GM12878 (cell line): ENCODE data around the gene NLRP5. TPM values are rescaled to one million over a fixed set of nuclear protein-coding genes. Genes with fewer than 3 reads are reported as not detected.

ENCODE experiments used
- ATAC-seq: fragments of 200-7000 bp; cut with Tn5 transposase; 3 replicates; pipeline ENCODE4 v1.9.1; 2020; ENCODE audit warnings: mild to moderate bottlenecking, moderate library complexity
- BruUV-seq: library from RNA; stranded (reverse); fragments of 400-500 nt; replicated peaks from 2 replicates; lab custom pipeline; 2021; lab: Mats Ljungman, UMichigan
- CTCF ChIA-PET: fragments of 300-600 bp; sonication (Branson Sonifier 250); formaldehyde crosslinking; extraction: SDS; loops from one replicate; lab custom pipeline; 2021; ENCODE audit warnings: inconsistent platforms; lab: Yijun Ruan, JAX
- POLR2A ChIA-PET: fragments of 350-600 bp; formaldehyde crosslinking; extraction: SDS; loops from one replicate; lab custom pipeline; 2021; ENCODE audit warnings: inconsistent platforms; lab: Charles Lee
- RAD21 ChIA-PET: fragments of 300-600 bp; sonication (Branson Sonifier 250); formaldehyde crosslinking; loops from one replicate; lab custom pipeline; 2023; ENCODE audit warnings: antibody characterized with exemption; ENCODE audit not compliant: unreplicated experiment; lab: Charles Lee
- SMC1A ChIA-PET: fragments of 300-600 bp; sonication (Branson Sonifier 250); formaldehyde crosslinking; loops from one replicate; lab custom pipeline; 2023; ENCODE audit not compliant: unreplicated experiment, uncharacterized antibody; lab: Charles Lee
- DNase-seq: peaks from one replicate; pipeline ENCODE4 v3.0.0-alpha.2; 2011; ENCODE audit warnings: low read depth, low spot score
- FAIRE-seq: peaks from 3 replicates; lab custom pipeline; 2011; peaks lifted over from hg19 to GRCh38; lab: Jason Lieb, UNC
- H2AFZ ChIP-seq: 2 replicates; pipeline ENCODE4 v1.6.0; 2011; ENCODE audit warnings: low read depth, low read length, control low read depth; ENCODE audit not compliant: control insufficient read depth
- H3K27ac ChIP-seq: 2 replicates; pipeline ENCODE4 v1.5.1; 2011; ENCODE audit warnings: control low read depth; ENCODE audit not compliant: control insufficient read depth, insufficient read depth
- H3K27me3 ChIP-seq, 2 experiments: replicated peaks in 1 of 2; 2 replicates each; pipeline versions ENCODE4 v1.6.0 to v1.6.1; 2011; ENCODE audit warnings: low read length in 1 of 2; ENCODE audit not compliant: control insufficient read depth in 2 of 2, insufficient read depth in 2 of 2
- H3K36me3 ChIP-seq, 2 experiments: 2 replicates each; pipeline ENCODE4 v1.5.1; 2011; ENCODE audit warnings: low read length in 1 of 2; ENCODE audit not compliant: control insufficient read depth in 2 of 2, insufficient read depth in 2 of 2
- H3K4me1 ChIP-seq: 2 replicates; pipeline ENCODE4 v1.6.1; 2011; ENCODE audit warnings: mild to moderate bottlenecking, low read length, moderate library complexity, mixed read lengths; ENCODE audit not compliant: control insufficient read depth, insufficient read depth
- H3K4me2 ChIP-seq: 2 replicates; pipeline ENCODE4 v1.6.0; 2011; ENCODE audit warnings: control low read depth; ENCODE audit not compliant: control insufficient read depth, insufficient read depth
- H3K4me3 ChIP-seq: fragments of 200-600 bp; sonication (generic); 2 replicates; pipeline ENCODE4 v1.5.1; 2016
- H3K79me2 ChIP-seq: 2 replicates; pipeline ENCODE4 v1.6.0; 2011; ENCODE audit warnings: low read length; ENCODE audit not compliant: control insufficient read depth, insufficient read depth
- H3K9ac ChIP-seq: 2 replicates; pipeline ENCODE4 v1.8.0; 2011; ENCODE audit warnings: low read length, control low read depth, mixed read lengths; ENCODE audit not compliant: control insufficient read depth, insufficient read depth
- H3K9me3 ChIP-seq: replicated peaks from 3 replicates; pipeline ENCODE4 v1.5.1; 2011; ENCODE audit warnings: mild to moderate bottlenecking, low read length; ENCODE audit not compliant: control insufficient read depth, insufficient read depth
- H4K20me1 ChIP-seq: 2 replicates; pipeline ENCODE4 v1.6.0; 2011; ENCODE audit not compliant: control insufficient read depth, insufficient read depth
- BHLHE40 ChIP-seq, 2 experiments: fragments of 450-650 bp in 1 of 2; IDR thresholded peaks; 2 replicates each; pipeline ENCODE4 v1.6.1; 2011 to 2017; ENCODE audit warnings: low read depth in 2 of 2, borderline replicate concordance in 1 of 2, improper control_type of control experiment in 1 of 2, low read length in 1 of 2, mild to moderate bottlenecking in 1 of 2
- CHD4 ChIP-seq: fragments of 200-600 bp; sonication (generic); IDR thresholded peaks from 2 replicates; pipeline ENCODE4 v1.6.1; 2016; ENCODE audit warnings: mild to moderate bottlenecking
- ESRRA ChIP-seq: IDR thresholded peaks from 2 replicates; pipeline ENCODE4 v1.6.1; 2012; ENCODE audit warnings: mild to moderate bottlenecking, low read length, improper control_type of control experiment
- FOXM1 ChIP-seq: IDR thresholded peaks from 2 replicates; pipeline ENCODE4 v1.6.1; 2012; ENCODE audit warnings: low read depth, mild to moderate bottlenecking, inconsistent platforms, low read length, moderate library complexity
- NR2F1 ChIP-seq: fragments of 450-650 bp; conservative IDR thresholded peaks from 2 replicates; pipeline ENCODE4 v1.6.1; 2017; ENCODE audit warnings: mild to moderate bottlenecking
- SIN3A ChIP-seq: IDR thresholded peaks from 2 replicates; pipeline ENCODE4 v1.6.1; 2012; ENCODE audit warnings: low read depth, low read length, improper control_type of control experiment
- SREBF1 ChIP-seq: IDR thresholded peaks from 2 replicates; pipeline ENCODE4 v1.6.1; 2012; ENCODE audit warnings: mild to moderate bottlenecking, low read length
- ZNF622 ChIP-seq: fragments of 450-650 bp; IDR thresholded peaks from 2 replicates; pipeline ENCODE4 v1.6.1; 2017; ENCODE audit warnings: mild to moderate bottlenecking, inconsistent platforms
- ZZZ3 ChIP-seq: IDR thresholded peaks from 2 replicates; pipeline ENCODE4 v1.6.1; 2011; ENCODE audit warnings: low read depth; ENCODE audit not compliant: control insufficient read depth, insufficient read length
- WGBS: methylation state at CpG from one replicate; pipeline ENCODE4 v1.1.6; 2016; ENCODE audit warnings: low lambda C conversion rate; ENCODE audit not compliant: insufficient replicate concordance, insufficient coverage; ENCODE audit errors: missing lambda C conversion rate; 5-methylcytosine and 5-hydroxymethylcytosine counted together
- in situ Hi-C: fragments of 300-500 bp; cut with MboI; formaldehyde crosslinking; loops from 9 replicates; pipeline ENCODE4 v1.14.3; 2018; ENCODE audit warnings: mixed read lengths
- intact Hi-C: fragments of 100-400 bp; cut with micrococcal nuclease; formaldehyde crosslinking; loops from one replicate; pipeline ENCODE4 v1.14.2; 2022; ENCODE audit not compliant: unreplicated experiment
- polyA plus RNA-seq, 11 experiments: library from polyadenylated mRNA; depleted of rRNA in 4 of 11; unstranded in 6 of 11; stranded (reverse) in 5 of 11; fragments of >200 nt; fragmentation: Nextera tagmentation in 4 of 11; fragmentation: Illumina TruSeq in 1 of 11; extraction: Ambion mirVana in 4 of 11; extraction: Trizol in 1 of 11; gene quantifications; 1 replicate in 1 of 11; 2 replicates in 10 of 11; pipeline versions ENCODE4 v1.2.1 to v1.2.3, GENCODE V29; 2011 to 2016; ENCODE audit warnings: inconsistent platforms in 2 of 11, missing spikeins in 2 of 11, low read depth in 1 of 11
- total RNA-seq, 4 experiments: library from RNA; depleted of rRNA in 3 of 4; stranded (reverse); fragments of >200 nt in 3 of 4; fragmentation: Illumina TruSeq in 1 of 4; extraction: Trizol in 1 of 4; gene quantifications; 2 replicates each; pipeline versions ENCODE4 v1.2.1 to v1.2.3, GENCODE V29; 2013 to 2021
- TF ChIP-seq, protein P1 (sequence below): fragments of 450-650 bp; IDR thresholded peaks from 2 replicates; pipeline ENCODE4 v1.6.1; 2017; ENCODE audit warnings: mild to moderate bottlenecking

Gene NLRP5
- total and polyA plus RNA-seq, 10 of the 15 experiments (the other 5 are each of a cell fraction or from before 2014, with no cell fraction given): 0.01 TPM; not detected in 9

DNA sequence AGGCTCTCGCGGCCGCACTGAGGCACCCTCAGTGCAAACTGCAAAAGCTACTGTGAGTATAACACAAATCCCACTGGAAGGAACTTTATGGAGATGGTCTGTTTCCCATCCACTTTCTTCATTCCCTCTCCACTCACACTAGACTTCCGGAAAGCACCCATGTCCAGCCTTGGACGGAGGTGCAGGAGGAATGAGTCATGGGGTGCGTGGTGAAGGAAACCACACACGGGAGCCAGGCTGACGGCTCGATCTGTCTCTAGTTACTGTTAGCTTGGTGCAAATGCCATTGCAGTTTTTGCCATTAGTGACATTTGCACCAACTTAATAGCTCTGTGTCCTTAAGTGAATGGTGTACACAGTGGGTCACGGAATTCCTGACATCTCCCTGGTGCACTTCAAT, 24.4 kb upstream of the NLRP5 start (continued):
- TF ChIP-seq ESRRA (no peak), BHLHE40 (IDR thresholded peaks at IDR 0.05; ENCODE audit: borderline replicate concordance in 1 of 2, low read depth in 2 of 2, low read length in 1 of 2) (no peak), ZZZ3 (no peak), FOXM1 (no peak), SREBF1 (no peak), CHD4 (no peak), SIN3A (no peak)
- TF ChIP-seq, all 136 proteins: peak for 0

DNA sequence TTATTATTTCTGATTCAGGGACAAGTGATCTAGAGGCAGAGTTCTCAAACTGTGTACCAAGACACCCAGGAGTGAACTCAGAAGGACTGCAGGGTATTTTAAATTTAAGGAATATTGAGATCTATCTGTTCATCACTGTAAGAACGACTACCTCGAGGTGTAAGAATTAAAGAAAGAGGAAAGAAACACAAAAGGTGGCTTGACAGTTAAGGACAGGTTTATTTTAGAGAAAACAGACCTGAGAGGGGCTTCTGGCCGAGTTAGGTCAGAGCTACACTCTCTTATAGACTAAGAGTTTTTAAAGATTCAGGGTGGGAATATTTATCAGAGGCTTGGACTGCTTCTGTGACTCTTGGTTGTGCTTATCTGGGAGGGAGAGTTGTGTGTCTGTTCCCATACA, 12.6 kb upstream of the NLRP5 start:
- ChIA-PET POLR2A (no interaction called here), SMC1A (no interaction called here), RAD21 (no interaction called here), CTCF (interaction anchor here (0.8 kb wide), 1 partner anchor 97 kb away, joined by 3 read pairs; no protein-coding TSS in a partner anchor)
- Histone ChIP-seq H3K4me1 (no peaks in the 10 kb centered on the region), H3K27ac (no peak overlapping the region), H3K79me2 (no peaks in the 10 kb centered on the region), H3K9me3 (no peaks in the 10 kb centered on the region; the same call in 2 of the 3 replicates), H3K4me2 (no peak overlapping the region), H3K4me3 (no peak overlapping the region), H3K36me3 (no peaks in the 10 kb centered on the region), H3K9ac (no peak overlapping the region), H2AFZ (no peak overlapping the region), H3K27me3 (no peaks in the 10 kb centered on the region), H4K20me1 (no peaks in the 10 kb centered on the region)
- intact Hi-C loops: no loop called here
- in situ Hi-C loops: no loop called here
- ATAC-seq (no peak), DNase-seq (no peak), FAIRE-seq (no peak)
- no TSS peak for BruUV-seq
- TF ChIP-seq ZNF622 (no peak), NR2F1 (no peak)
- TF ChIP-seq, protein P1, sequence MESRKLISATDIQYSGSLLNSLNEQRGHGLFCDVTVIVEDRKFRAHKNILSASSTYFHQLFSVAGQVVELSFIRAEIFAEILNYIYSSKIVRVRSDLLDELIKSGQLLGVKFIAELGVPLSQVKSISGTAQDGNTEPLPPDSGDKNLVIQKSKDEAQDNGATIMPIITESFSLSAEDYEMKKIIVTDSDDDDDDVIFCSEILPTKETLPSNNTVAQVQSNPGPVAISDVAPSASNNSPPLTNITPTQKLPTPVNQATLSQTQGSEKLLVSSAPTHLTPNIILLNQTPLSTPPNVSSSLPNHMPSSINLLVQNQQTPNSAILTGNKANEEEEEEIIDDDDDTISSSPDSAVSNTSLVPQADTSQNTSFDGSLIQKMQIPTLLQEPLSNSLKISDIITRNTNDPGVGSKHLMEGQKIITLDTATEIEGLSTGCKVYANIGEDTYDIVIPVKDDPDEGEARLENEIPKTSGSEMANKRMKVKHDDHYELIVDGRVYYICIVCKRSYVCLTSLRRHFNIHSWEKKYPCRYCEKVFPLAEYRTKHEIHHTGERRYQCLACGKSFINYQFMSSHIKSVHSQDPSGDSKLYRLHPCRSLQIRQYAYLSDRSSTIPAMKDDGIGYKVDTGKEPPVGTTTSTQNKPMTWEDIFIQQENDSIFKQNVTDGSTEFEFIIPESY: no peak
- WGBS: 5% methylated on average over 3 of the region's 3 CpGs
